K562 (cell line): ENCODE measurements around the gene CBFA2T3. TPM values are rescaled to one million over a fixed set of nuclear protein-coding genes. Genes with fewer than 3 reads are reported as not detected.

Experiments used
- ATAC-seq: fragments of 200-7000 bp; cut with Tn5 transposase; 3 replicates; pipeline ENCODE4 v1.9.1; 2020; ENCODE audit warnings: moderate library complexity
- BruUV-seq: library from RNA; stranded (reverse); fragments of 400-500 nt; replicated peaks from 2 replicates; lab custom pipeline; 2021; lab: Mats Ljungman, UMichigan
- CTCF ChIA-PET: fragments of 300-600 bp; formaldehyde crosslinking; extraction: SDS; loops from one replicate; lab custom pipeline; 2021; ENCODE audit warnings: low intra/inter-chr PET ratio; lab: Yijun Ruan, JAX
- POLR2A ChIA-PET: fragments of 300-600, 350-650 bp; sonication (Branson Sonifier 250); formaldehyde crosslinking; extraction: SDS; loops from one replicate; lab custom pipeline; 2021; ENCODE audit warnings: antibody characterized with exemption, inconsistent platforms; lab: Yijun Ruan, JAX
- DNase-seq, 4 experiments: peaks; one replicate each; pipeline versions ENCODE4 v3.0.0 to v3.0.0-alpha.2; 2011 to 2018; ENCODE audit warnings: low spot score in 3 of 4, mixed read lengths in 3 of 4; ENCODE audit errors: extremely low read depth in 1 of 4
- FAIRE-seq: peaks from 2 replicates; lab custom pipeline; 2011; peaks lifted over from hg19 to GRCh38; lab: Jason Lieb, UNC
- H2AFZ ChIP-seq: 2 replicates; pipeline ENCODE4 v1.6.0; 2011; ENCODE audit warnings: low read depth, low read length, control low read depth, inconsistent platforms
- H3K27ac ChIP-seq: fragments of 200-600 bp; 3 replicates; pipeline ENCODE4 v1.8.0; 2011; ENCODE audit warnings: low read depth, mild to moderate bottlenecking, control low read depth, inconsistent platforms, low read length, moderate library complexity, mixed read lengths; ENCODE audit errors: extremely low read depth
- H3K27me3 ChIP-seq, 2 experiments: fragments of 300-600 bp in 1 of 2; 2 replicates in 1 of 2; 3 replicates in 1 of 2; pipeline versions ENCODE4 v1.6.0 to v1.8.0; 2011; ENCODE audit warnings: inconsistent platforms in 2 of 2, low read length in 2 of 2, mild to moderate bottlenecking in 1 of 2, mixed read lengths in 1 of 2, moderate library complexity in 1 of 2; ENCODE audit not compliant: control insufficient read depth in 2 of 2, insufficient read depth in 2 of 2
- H3K36me3 ChIP-seq: fragments of 300-600 bp; 3 replicates; pipeline ENCODE4 v1.8.0; 2011; ENCODE audit warnings: mild to moderate bottlenecking, low read length, inconsistent platforms; ENCODE audit not compliant: control insufficient read depth, insufficient read depth
- H3K4me1 ChIP-seq, 2 experiments: fragments of 200-600 bp in 1 of 2; replicated peaks in 1 of 2; 2 replicates in 1 of 2; 3 replicates in 1 of 2; pipeline versions ENCODE4 v1.5.1 to v1.8.0; 2011; ENCODE audit warnings: inconsistent platforms in 2 of 2, low read length in 2 of 2, mild to moderate bottlenecking in 1 of 2, mixed read lengths in 1 of 2, moderate library complexity in 1 of 2; ENCODE audit not compliant: control insufficient read depth in 2 of 2, insufficient read depth in 2 of 2
- H3K4me2 ChIP-seq: 2 replicates; pipeline ENCODE4 v1.6.1; 2011; ENCODE audit warnings: low read length, control low read depth, inconsistent platforms, mixed read lengths; ENCODE audit not compliant: insufficient read depth
- H3K4me3 ChIP-seq: fragments of 200-600 bp; sonication (generic), shearing (Covaris generic); 2 replicates; pipeline ENCODE4 v1.5.1; 2016; ENCODE audit warnings: control low read depth, inconsistent platforms
- H3K79me2 ChIP-seq: fragments of 200-600 bp; 3 replicates; pipeline ENCODE4 v1.8.0; 2011; ENCODE audit warnings: low read length, inconsistent platforms; ENCODE audit not compliant: control insufficient read depth, insufficient read depth
- H3K9ac ChIP-seq, 2 experiments: 2 replicates each; pipeline versions ENCODE4 v1.6.0 to v1.6.1; 2011; ENCODE audit warnings: low read depth in 2 of 2, low read length in 2 of 2, control low read depth in 1 of 2, inconsistent platforms in 1 of 2, mild to moderate bottlenecking in 1 of 2, mixed read lengths in 1 of 2; ENCODE audit not compliant: insufficient read depth in 1 of 2
- H3K9me1 ChIP-seq: one replicate; pipeline ENCODE4 v1.6.0; 2011; ENCODE audit warnings: inconsistent platforms, mild to moderate bottlenecking, low read length, moderate library complexity; ENCODE audit not compliant: control insufficient read depth, insufficient read depth
- H3K9me3 ChIP-seq: replicated peaks from 2 replicates; pipeline ENCODE4 v1.5.1; 2011; ENCODE audit warnings: low read depth, low read length, inconsistent platforms; ENCODE audit not compliant: control insufficient read depth, insufficient read depth
- H4K20me1 ChIP-seq: replicated peaks from 2 replicates; pipeline ENCODE4 v1.6.1; 2011; ENCODE audit warnings: low read length, inconsistent platforms, mixed read lengths; ENCODE audit not compliant: control insufficient read depth, insufficient read depth
- IRF1 ChIP-seq: sonication (generic); formaldehyde crosslinking; IDR thresholded peaks from 2 replicates; pipeline ENCODE4 v1.8.0; 2022; ENCODE audit warnings: missing genetic modification reagents, mild to moderate bottlenecking, borderline replicate concordance
- RB1 ChIP-seq: fragments of 450-650 bp; IDR thresholded peaks from 2 replicates; pipeline ENCODE4 v1.6.1; 2017; ENCODE audit warnings: low read depth, mild to moderate bottlenecking
- ZNF668 ChIP-seq: fragments of 250-450 bp; sonication (Bioruptor Pico); IDR thresholded peaks from 2 replicates; pipeline ENCODE4 v1.8.0; 2022; ENCODE audit warnings: mild to moderate bottlenecking, inconsistent platforms
- WGBS: fragments of 100-300 bp; shearing (Covaris generic); methylation state at CpG from one replicate; pipeline ENCODE4 v1.1.6; 2016; ENCODE audit warnings: low coverage, mixed read lengths; ENCODE audit not compliant: insufficient coverage; ENCODE audit errors: missing lambda C conversion rate; 5-methylcytosine and 5-hydroxymethylcytosine counted together
- in situ Hi-C: fragments of 300-500 bp; cut with MboI; formaldehyde crosslinking; loops from 4 replicates; pipeline ENCODE4 v1.15.0; 2018; ENCODE audit warnings: inconsistent platforms, mixed read lengths
- intact Hi-C: fragments of 100-400 bp; cut with micrococcal nuclease; formaldehyde crosslinking; loops from 2 replicates; pipeline ENCODE4 v1.14.2; 2022
- polyA plus RNA-seq, 8 experiments: library from polyadenylated mRNA; depleted of rRNA in 4 of 8; stranded (reverse) in 5 of 8; unstranded in 3 of 8; fragments of >200 nt; fragmentation: Nextera tagmentation in 2 of 8; fragmentation: Illumina TruSeq in 1 of 8; extraction: Ambion mirVana in 2 of 8; extraction: Trizol in 1 of 8; gene quantifications; 2 replicates each; pipeline versions ENCODE4 v1.2.1 to v1.2.3, GENCODE V29; 2011 to 2014; ENCODE audit warnings: inconsistent platforms in 1 of 8, missing spikeins in 1 of 8
- total RNA-seq, 7 experiments: library from RNA; depleted of rRNA in 6 of 7; stranded (reverse); fragments of >200 nt in 6 of 7; fragmentation: Illumina TruSeq in 2 of 7; extraction: Trizol in 2 of 7; gene quantifications; 2 replicates each; pipeline versions ENCODE4 v1.2.1 to v1.2.3, GENCODE V29; 2011 to 2021; ENCODE audit warnings: low replicate concordance in 1 of 7
- TF ChIP-seq, protein P1 (sequence below): sonication (generic); formaldehyde crosslinking; IDR thresholded peaks from 2 replicates; pipeline ENCODE4 v1.8.1; 2023; ENCODE audit warnings: mild to moderate bottlenecking, missing genetic modification reagents, moderate library complexity

CBFA2T3 gene
- total and polyA plus RNA-seq, 9 of the 15 experiments (the other 6 are each of a cell fraction or from before 2014, with no cell fraction given) = 2.3 to 145 (median 6.7) TPM

DNA sequence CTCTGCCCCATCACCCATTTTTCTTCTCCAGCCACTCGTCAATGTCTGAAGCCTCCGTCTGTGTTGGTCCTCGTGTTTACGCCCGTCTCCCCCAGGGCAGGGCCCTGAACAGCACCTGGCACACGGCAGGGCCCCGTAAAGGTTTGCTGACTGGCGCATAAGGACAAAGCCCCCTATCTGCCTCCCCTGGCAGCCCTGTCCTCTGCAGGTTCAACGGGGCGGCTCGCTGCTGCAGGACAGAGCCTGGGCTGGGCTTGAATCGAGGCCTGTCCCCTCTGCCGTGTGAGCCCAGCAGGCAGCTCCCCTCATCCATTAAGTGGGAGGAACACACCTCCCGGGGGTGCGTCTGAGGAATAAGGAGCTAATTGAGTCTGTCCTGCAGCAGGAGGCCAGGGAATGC lies 64.5 kb downstream of the CBFA2T3 start:
- WGBS = 96% methylated on average over 15 of the region's 15 CpGs

More for the DNA sequence above, 64.5 kb downstream of the CBFA2T3 start:
- Histone ChIP-seq H3K79me2 (peaks cover 94% of the 10 kb centered on the region), H2AFZ (no peak overlapping the region), H3K36me3 (peaks cover 87% of the 10 kb centered on the region), H4K20me1 (peaks cover 63% of the 10 kb centered on the region), H3K27ac (no peak overlapping the region), H3K4me2 (no peak overlapping the region), H3K27me3 (no peaks in the 10 kb centered on the region), H3K9me3 (no peaks in the 10 kb centered on the region), H3K9me1 (peaks cover 12% of the 10 kb centered on the region), H3K4me1 (peaks cover 0 to 55% of the 10 kb centered on the region in 2 experiments; a peak in 3 of 5 replicates), H3K4me3 (no peak overlapping the region), H3K9ac (no peak overlapping the region; a peak in 1 of 4 replicates)
- in situ Hi-C loops = no loop called here
- ATAC-seq (no peak), DNase-seq (no peak), FAIRE-seq (no peak)
- BruUV-seq = no TSS peak
- ChIA-PET CTCF (no interaction called here), POLR2A (interaction anchor here (0.7 kb wide), 1 partner anchor 201 kb away, joined by 3 read pairs; no protein-coding TSS in a partner anchor)
- TF ChIP-seq, protein P1, sequence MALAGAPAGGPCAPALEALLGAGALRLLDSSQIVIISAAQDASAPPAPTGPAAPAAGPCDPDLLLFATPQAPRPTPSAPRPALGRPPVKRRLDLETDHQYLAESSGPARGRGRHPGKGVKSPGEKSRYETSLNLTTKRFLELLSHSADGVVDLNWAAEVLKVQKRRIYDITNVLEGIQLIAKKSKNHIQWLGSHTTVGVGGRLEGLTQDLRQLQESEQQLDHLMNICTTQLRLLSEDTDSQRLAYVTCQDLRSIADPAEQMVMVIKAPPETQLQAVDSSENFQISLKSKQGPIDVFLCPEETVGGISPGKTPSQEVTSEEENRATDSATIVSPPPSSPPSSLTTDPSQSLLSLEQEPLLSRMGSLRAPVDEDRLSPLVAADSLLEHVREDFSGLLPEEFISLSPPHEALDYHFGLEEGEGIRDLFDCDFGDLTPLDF (CRISPR knock-in tag) = no peak
- TF ChIP-seq ZNF668 (CRISPR knock-in tag) = no peak
- TF ChIP-seq RB1 = no peak
- no peak for TF ChIP-seq IRF1 (CRISPR knock-in tag)
- intact Hi-C loops = no loop called here
